Measurements from ENCODE around the gene MRLN.

DNA sequence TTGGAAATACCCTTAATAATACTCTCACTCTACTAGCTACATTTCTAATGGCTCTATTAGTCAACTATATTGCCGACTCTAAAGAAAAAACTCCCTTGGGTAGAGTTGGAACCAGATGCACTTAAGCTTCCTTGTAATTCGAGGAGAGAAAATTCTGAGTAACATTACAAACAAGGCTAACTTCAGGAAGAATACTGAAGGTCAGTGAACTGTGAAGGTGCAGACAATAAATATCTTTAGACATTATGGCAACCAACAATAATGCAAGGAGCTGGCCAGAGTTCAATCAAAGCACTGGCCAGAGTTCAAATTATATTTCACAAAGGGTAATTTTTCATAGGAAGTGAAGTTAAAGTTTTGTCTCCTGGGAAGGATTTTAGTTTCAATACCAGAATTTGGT, 40.7 kb upstream of the MRLN start:
- no peak for TF ChIP-seq EZH2 (IDR thresholded peaks at IDR 0.05; ENCODE audit: low read length, missing control alignments)
- TF ChIP-seq, protein P1, sequence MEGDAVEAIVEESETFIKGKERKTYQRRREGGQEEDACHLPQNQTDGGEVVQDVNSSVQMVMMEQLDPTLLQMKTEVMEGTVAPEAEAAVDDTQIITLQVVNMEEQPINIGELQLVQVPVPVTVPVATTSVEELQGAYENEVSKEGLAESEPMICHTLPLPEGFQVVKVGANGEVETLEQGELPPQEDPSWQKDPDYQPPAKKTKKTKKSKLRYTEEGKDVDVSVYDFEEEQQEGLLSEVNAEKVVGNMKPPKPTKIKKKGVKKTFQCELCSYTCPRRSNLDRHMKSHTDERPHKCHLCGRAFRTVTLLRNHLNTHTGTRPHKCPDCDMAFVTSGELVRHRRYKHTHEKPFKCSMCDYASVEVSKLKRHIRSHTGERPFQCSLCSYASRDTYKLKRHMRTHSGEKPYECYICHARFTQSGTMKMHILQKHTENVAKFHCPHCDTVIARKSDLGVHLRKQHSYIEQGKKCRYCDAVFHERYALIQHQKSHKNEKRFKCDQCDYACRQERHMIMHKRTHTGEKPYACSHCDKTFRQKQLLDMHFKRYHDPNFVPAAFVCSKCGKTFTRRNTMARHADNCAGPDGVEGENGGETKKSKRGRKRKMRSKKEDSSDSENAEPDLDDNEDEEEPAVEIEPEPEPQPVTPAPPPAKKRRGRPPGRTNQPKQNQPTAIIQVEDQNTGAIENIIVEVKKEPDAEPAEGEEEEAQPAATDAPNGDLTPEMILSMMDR (conservative IDR thresholded peaks at IDR 0.05 in 1 of 2, IDR thresholded peaks at IDR 0.05 in 1 of 2; ENCODE audit: low read depth in 1 of 2, low read length in 2 of 2), result no peak

Data from fibroblast of lung (primary cell).